ENCODE data around the gene PALD1. TPM values are rescaled to one million over a fixed set of nuclear protein-coding genes. Genes with fewer than 3 reads are reported as not detected.
"Not testable (repeated sequence)": the region's sequence is repeated elsewhere in the genome, so short reads cannot be mapped to it uniquely, and the experiment has no call there.

PALD1 gene
- polyA plus RNA-seq, 10 donors: 10.7 to 16.3 (median 14.4) TPM

DNA sequence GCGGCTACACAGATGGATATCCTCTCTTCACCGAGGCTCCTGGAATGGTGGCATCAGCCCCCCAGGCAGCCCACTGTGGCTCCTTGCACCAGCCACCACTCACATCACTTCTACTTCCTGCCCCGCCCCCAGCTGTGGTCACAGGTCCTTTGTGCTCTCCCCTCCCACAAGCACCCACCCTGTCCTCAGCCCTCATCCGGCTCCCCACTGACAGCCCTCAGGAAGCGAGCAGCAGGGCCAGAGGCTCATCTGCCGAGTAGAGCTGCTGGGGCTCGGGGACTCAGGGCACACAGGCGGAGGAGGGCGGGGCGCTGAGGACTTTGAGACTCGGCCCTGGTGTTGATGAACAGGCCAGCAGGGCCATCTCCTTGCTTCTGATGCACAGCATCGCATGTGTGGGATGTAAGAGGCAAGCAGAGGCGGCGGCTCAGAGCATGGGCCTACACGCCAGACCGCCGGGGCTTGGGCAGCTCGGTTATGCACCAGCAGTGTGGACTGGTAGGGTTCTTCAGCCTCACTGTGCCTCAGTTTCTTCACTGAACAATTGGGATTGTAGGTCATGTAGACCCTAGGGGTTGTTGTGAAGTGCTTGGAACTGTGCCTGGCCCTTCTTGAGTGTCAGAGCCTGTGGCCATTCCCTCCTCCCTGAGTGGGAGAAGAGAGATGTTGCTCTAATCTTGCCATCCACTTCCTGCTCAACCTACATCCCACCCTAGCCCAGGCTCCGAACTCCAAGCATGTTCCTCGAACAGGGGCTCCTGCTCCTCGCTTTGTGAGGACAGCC is 124.3 kb downstream of the PALD1 start, which contains the start of gene PRF1:
Gene PRF1 (minus strand): TSS at position 77 of the 784 bp plus-strand sequence. CDS start 1,839 bp downstream, outside the sequence.
- no peak for DNase-seq

DNA sequence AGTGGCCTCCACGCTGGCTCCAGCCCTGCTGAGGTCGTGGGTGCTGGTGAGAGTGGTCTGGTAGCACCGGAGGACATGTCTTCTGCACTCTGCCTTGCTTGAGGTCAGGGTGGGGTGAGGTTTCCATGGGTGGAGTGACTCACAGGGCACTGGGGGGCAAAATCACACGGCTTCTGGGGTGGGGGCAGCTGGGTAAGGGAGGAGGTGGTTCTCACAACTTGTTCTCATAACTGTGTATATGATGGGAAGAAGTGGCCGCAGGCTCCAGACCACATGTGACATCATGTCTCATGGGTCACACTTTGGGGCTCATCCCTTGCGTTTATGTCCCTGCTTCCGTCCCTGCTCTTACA is 124.9 kb downstream of the PALD1 start:
- no peak for DNase-seq

DNA sequence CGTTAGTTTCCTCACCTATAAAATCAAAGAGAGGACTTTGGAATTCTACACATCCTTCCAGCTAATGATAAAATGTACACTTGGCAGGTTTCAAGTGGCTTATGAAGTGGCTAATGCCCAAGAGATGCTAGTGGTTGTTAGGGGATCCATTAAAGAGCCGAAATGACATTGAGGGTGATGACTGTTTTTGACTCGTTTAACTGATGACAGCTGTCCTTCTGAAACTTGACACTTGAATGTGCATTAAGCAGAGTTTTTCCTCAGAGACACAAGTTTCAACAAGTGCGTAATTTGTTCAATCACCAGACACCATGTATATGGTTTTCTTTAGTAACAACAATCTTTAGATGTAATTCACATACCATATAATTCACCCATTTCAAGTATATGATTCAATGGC is 125.5 kb downstream of the PALD1 start:
- no peak for DNase-seq

DNA sequence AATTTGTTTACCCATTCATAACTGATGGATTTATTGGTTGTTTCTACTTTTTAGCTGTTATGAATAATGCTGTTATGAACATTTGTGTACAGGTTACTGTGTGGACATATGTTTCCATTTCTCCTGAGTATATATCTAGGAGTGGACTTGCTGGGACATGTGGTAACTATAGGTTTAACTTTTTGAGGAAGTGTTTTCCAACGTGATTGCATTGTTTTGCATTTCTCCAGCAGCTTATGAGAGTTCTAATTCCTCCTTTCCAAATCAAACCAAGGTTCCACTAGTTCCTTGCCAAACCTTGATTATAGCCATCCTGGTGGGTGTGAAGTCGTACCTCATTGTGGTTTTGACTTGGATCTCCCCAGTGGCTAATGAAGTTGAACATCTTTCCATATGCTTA is 126.6 kb downstream of the PALD1 start:
- no peak for DNase-seq

DNA sequence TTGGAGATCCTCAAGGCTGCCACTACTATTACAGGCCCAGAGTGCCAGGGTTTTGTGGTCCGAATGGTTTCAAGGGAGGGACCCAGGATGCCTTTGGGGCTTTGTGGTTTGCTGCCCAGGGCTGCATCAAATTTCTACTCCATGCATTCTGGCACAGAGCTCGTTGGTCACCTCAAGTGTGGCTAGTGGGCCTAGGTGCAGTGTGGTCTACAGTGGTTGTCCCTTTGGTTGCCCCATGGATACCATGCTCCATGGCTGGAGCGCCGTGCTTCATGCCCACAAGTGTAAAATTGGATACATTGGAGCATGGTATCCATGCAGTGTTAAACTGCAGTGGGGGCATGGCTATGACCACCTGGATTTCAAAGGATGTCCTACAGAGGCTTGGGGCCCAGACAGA is 129.4 kb downstream of the PALD1 start:
- DNase-seq: no peak

GRCh38 chr10:70613941-70614340 is 135.4 kb downstream of the PALD1 start:
- no peak for DNase-seq

GRCh38 chr10:70614364-70614763 is 135.8 kb downstream of the PALD1 start:
- not testable (repeated sequence) for DNase-seq

DNA sequence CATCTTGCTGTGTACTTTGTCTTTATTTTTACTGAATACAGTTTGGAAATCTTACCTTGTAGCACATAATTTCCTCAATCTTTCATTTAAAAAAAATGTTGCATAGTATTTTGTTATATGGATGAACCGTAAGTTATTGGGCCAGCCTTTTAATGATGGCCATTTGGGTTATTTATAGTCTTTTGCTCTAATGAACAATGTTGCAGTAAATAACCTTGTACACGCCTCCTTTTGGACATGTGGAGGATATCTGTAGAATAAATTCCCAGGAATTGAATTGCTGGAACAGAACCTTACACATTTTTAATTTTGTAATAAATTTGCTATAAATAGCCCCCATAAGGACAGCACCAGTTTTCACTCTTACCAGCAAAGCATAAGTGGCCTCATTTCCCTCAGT is 136.6 kb downstream of the PALD1 start:
- DNase-seq: no peak

DNA sequence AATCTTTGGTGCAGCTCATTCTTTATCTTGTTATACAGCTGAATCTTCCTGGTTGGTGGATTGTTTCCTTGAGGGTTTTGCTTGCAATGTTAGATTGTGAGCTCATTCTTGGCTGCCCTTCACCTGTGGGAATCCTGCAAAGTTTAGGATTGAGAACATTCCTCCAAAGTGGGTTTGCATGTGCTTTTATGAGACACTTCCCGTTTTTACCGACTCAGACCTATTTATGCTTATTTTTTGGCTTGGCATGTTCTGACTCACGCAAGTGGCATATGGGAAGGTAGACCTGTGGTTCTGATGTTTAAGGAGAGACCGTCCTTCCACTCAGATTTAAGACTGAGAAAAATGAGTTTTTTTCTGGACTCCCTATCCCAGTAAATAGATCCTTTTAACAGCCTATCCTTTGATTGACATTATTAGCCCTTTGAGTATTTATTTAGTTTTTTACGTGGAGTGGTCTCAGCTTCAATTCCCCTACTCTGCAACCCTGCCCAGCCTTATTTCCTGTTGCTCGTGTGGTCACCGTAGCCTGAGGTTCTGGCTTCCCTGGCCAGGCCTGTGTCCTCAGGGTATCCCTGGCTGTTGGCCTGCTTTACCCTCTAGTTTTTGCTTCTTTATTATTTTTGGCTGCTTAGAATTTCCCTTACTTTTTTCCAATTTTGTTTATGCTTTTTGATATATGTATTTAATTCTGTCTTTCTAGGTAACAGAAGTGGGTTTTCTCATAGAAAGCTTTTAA is 137.4 kb downstream of the PALD1 start:
- peak in 1 of 3 donors; percentile 26 for DNase-seq

DNA sequence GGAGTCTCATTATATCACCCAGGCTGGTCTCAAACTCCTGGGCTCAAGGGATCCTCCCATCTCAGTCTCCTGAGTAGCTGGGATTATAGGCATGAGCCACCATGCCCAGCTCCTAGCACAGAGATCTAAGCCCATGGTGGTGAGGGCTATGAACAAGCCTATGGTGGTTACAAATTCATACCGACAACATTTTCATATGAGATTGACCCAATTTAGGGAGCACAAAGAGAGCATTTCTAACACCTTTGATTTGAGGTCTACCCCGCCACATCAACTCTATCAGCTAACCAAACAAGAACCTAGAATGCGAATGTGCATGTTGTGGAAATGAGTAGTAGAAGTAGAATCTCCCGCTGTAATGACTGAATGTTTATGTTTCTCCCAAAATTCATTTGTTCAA is 138.2 kb downstream of the PALD1 start:
- no peak for DNase-seq

Other genes starting within 250 kb of the PALD1 start
- 100 to 1,000 TPM in 1 of 10 donors, 10 to 100 TPM in 9; 77.7 to 112 (median 84.3) TPM for gene PPA1, start 245.3 kb upstream of the PALD1 start, polyA plus RNA-seq (ENCODE audit: insufficient read length in 10 of 10)
- under 1 TPM; 0.03 to 0.08 (median 0.06) TPM for gene NPFFR1, start 194.8 kb upstream of the PALD1 start, polyA plus RNA-seq (ENCODE audit: insufficient read length in 10 of 10)
- 10 to 100 TPM; 20.3 to 39.2 (median 32.9) TPM for gene LRRC20, start 96.1 kb upstream of the PALD1 start, polyA plus RNA-seq (ENCODE audit: insufficient read length in 10 of 10)
- gene EIF4EBP2, start 74.6 kb upstream of the PALD1 start, polyA plus RNA-seq (ENCODE audit: insufficient read length in 10 of 10): 10 to 100 TPM; 47.3 to 77.6 (median 60.7) TPM
- under 1 TPM in 9 of 10 donors, not detected in 1; 0.15 to 0.87 (median 0.29) TPM for gene NODAL, start 37.1 kb upstream of the PALD1 start, polyA plus RNA-seq (ENCODE audit: insufficient read length in 10 of 10)
- gene PRF1, start 124.0 kb downstream of the PALD1 start, polyA plus RNA-seq (ENCODE audit: insufficient read length in 10 of 10): 1 to 10 TPM in 4 of 10 donors, under 1 TPM in 6; 0.38 to 2.2 (median 0.88) TPM
- 10 to 100 TPM; 12.1 to 29.1 (median 16.7) TPM for gene ADAMTS14, start 193.7 kb downstream of the PALD1 start, polyA plus RNA-seq (ENCODE audit: insufficient read length in 10 of 10)

Measured in muscle of back (tissue), 11 donors.